ENCODE measurements around the gene DALRD3.

DALRD3 gene

GRCh38 chr3:48974076-48974864 is 44.1 kb downstream of the DALRD3 start:
- no peak for DNase-seq (ENCODE audit: low spot score)

- DNase-seq (ENCODE audit: low spot score), result no peak
Measured at GRCh38 chr3:48970586-48970985, 47.8 kb downstream of the DALRD3 start.

GRCh38 chr3:48966876-48967361 is 51.5 kb downstream of the DALRD3 start:
- DNase-seq (ENCODE audit: low spot score), result no peak

- no peak for DNase-seq (ENCODE audit: low spot score)
Measured at GRCh38 chr3:48966367-48966766, 52.0 kb downstream of the DALRD3 start.

All from SW480 (cell line).